GM23248 (cell line): ENCODE measurements around the gene ABHD16A. TPM values are rescaled to one million over a fixed set of nuclear protein-coding genes. Genes with fewer than 3 reads are reported as not detected.

Experiments used
- DNase-seq: peaks from one replicate; pipeline ENCODE4 v3.0.0-alpha.2; 2015
- H2AFZ ChIP-seq: fragments of 200-600 bp; sonication (generic); 2 replicates; pipeline ENCODE4 v1.6.1; 2016; ENCODE audit warnings: antibody characterized with exemption
- H3F3A ChIP-seq: fragments of 200-600 bp; sonication (generic); 2 replicates; pipeline ENCODE4 v1.6.1; 2016; ENCODE audit warnings: mild to moderate bottlenecking, antibody characterized with exemption, mixed run types; ENCODE audit not compliant: insufficient read depth
- H3K27ac ChIP-seq: fragments of 200-600 bp; sonication (generic); 2 replicates; pipeline ENCODE4 v1.5.1; 2016; ENCODE audit warnings: mild to moderate bottlenecking
- H3K27me3 ChIP-seq: fragments of 200-600 bp; sonication (generic); replicated peaks from 2 replicates; pipeline ENCODE4 v1.6.1; 2016; ENCODE audit warnings: mild to moderate bottlenecking; ENCODE audit not compliant: insufficient read depth
- H3K36me3 ChIP-seq: fragments of 200-600 bp; sonication (generic); 2 replicates; pipeline ENCODE4 v1.6.1; 2016; ENCODE audit warnings: low read depth, mild to moderate bottlenecking
- H3K4me1 ChIP-seq: fragments of 200-600 bp; sonication (generic); 2 replicates; pipeline ENCODE4 v1.6.1; 2016; ENCODE audit warnings: mild to moderate bottlenecking; ENCODE audit not compliant: insufficient read depth
- H3K4me2 ChIP-seq: fragments of 200-600 bp; sonication (generic); one replicate; pipeline ENCODE4 v1.6.1; 2016; ENCODE audit warnings: mild to moderate bottlenecking; ENCODE audit not compliant: unreplicated experiment
- H3K4me3 ChIP-seq: fragments of 200-600 bp; sonication (generic); 2 replicates; pipeline ENCODE4 v1.5.1; 2016; ENCODE audit warnings: mild to moderate bottlenecking
- H3K79me2 ChIP-seq: fragments of 200-600 bp; sonication (generic); 2 replicates; pipeline ENCODE4 v1.6.1; 2016; ENCODE audit warnings: mild to moderate bottlenecking; ENCODE audit not compliant: insufficient read depth
- H3K9ac ChIP-seq: fragments of 200-600 bp; sonication (generic); 2 replicates; pipeline ENCODE4 v1.6.1; 2016; ENCODE audit warnings: mild to moderate bottlenecking
- H3K9me2 ChIP-seq: fragments of 200-600 bp; sonication (generic); 2 replicates; pipeline ENCODE4 v1.6.1; 2016; ENCODE audit warnings: mixed run types, mild to moderate bottlenecking, moderate library complexity; ENCODE audit not compliant: insufficient read depth
- H3K9me3 ChIP-seq: fragments of 200-600 bp; sonication (generic); one replicate; pipeline ENCODE4 v1.6.1; 2017; ENCODE audit warnings: low read depth
- H4K20me1 ChIP-seq: fragments of 200-600 bp; sonication (generic); 2 replicates; pipeline ENCODE4 v1.6.0; 2016; ENCODE audit not compliant: insufficient read depth
- EZH2 ChIP-seq: fragments of 200-600 bp; sonication (generic); IDR thresholded peaks from 2 replicates; pipeline ENCODE4 v1.6.1; 2018; ENCODE audit warnings: antibody characterized with exemption, mild to moderate bottlenecking; ENCODE audit not compliant: insufficient read depth, poor library complexity, severe bottlenecking
- EZH2phosphoT487 ChIP-seq: fragments of 200-600 bp; sonication (generic); IDR thresholded peaks from 2 replicates; pipeline ENCODE4 v1.6.1; 2018; ENCODE audit warnings: antibody characterized with exemption, moderate library complexity, mild to moderate bottlenecking, low read depth; ENCODE audit not compliant: insufficient read depth
- WGBS, 2 experiments: methylation state at CpG; one replicate each; pipeline ENCODE4 v1.1.6; 2015 to 2017; ENCODE audit warnings: low lambda C conversion rate in 2 of 2, low coverage in 1 of 2; ENCODE audit errors: missing lambda C conversion rate in 2 of 2; 5-methylcytosine and 5-hydroxymethylcytosine counted together
- in situ Hi-C: fragments of 300-500 bp; cut with MboI; formaldehyde crosslinking; loops from 2 replicates; pipeline ENCODE4 v1.15.0; 2020
- polyA plus RNA-seq: library from polyadenylated mRNA; unstranded; fragments of >200 nt; fragmentation: Nextera tagmentation; extraction: Ambion mirVana; gene quantifications from 2 replicates; pipeline ENCODE4 v1.2.1, GENCODE V29; 2016
- total RNA-seq: library from RNA; depleted of rRNA; stranded (reverse); fragments of >200 nt; shearing (Covaris generic); gene quantifications from 2 replicates; pipeline ENCODE4 v1.2.3, GENCODE V29; 2014

The ABHD16A gene
- total and polyA plus RNA-seq, 2 experiments from 2014 or later: 48.0 to 54.0 TPM

DNA sequence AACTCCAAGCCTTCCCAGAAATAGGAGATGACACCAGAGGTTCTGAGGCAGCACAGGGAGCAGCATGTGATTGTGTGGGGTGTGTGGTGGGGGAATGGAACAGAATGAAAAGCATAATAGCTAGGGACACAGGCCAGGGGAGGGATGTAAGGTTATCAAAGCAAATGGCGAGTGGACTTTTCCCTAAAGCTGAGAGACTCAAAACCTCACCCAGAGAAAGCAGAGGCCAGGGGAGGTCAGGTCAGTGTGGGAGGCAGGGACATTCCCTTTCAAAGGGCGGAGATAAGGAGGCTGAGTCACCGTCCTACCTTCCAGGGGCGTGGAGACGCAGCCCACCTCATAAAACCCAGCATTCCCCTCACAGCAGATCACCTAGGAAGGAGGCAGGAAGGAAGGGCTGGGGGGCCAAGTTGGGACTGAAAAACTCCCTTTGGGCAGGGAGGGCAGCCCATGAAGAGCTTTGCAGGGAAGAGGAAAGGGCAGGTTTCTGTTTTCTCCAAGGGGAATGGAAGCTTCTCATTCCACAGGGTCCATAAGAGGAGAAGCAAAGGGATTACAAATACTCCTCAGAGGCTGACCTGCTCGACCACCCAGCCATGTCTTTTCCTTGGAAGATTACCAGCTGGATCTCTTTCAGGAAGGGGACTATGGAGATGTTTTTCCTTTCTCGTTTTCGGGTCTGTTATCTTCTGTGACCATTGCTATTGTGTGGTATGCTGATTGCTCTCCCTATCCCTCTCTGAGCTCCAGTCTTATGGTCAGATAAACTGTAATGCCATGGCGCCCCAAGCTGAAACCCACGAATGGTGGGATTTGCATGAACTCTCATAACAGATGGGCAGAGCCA, 12.7 kb downstream of the ABHD16A start:
- Histone ChIP-seq H3K9me3 (no peaks in the 10 kb centered on the region), H3K4me3 (no peak overlapping the region), H3K27ac (no peak overlapping the region), H3K36me3 (peaks cover 14% of the 10 kb centered on the region; the same call in 1 of the 2 replicates), H2AFZ (no peak overlapping the region), H3K4me1 (no peaks in the 10 kb centered on the region), H3F3A (no peaks in the 10 kb centered on the region), H4K20me1 (no peaks in the 10 kb centered on the region), H3K79me2 (no peaks in the 10 kb centered on the region), H3K9me2 (no peaks in the 10 kb centered on the region), H3K4me2 (no peak overlapping the region), H3K9ac (no peak overlapping the region), H3K27me3 (no peaks in the 10 kb centered on the region)
- DNase-seq: no peak
- in situ Hi-C loops: no loop called here
- no peak for TF ChIP-seq EZH2
- no peak for TF ChIP-seq EZH2phosphoT487
- WGBS, 2 experiments: 75 to 85% methylated on average over 10 of the region's 10 CpGs

DNA sequence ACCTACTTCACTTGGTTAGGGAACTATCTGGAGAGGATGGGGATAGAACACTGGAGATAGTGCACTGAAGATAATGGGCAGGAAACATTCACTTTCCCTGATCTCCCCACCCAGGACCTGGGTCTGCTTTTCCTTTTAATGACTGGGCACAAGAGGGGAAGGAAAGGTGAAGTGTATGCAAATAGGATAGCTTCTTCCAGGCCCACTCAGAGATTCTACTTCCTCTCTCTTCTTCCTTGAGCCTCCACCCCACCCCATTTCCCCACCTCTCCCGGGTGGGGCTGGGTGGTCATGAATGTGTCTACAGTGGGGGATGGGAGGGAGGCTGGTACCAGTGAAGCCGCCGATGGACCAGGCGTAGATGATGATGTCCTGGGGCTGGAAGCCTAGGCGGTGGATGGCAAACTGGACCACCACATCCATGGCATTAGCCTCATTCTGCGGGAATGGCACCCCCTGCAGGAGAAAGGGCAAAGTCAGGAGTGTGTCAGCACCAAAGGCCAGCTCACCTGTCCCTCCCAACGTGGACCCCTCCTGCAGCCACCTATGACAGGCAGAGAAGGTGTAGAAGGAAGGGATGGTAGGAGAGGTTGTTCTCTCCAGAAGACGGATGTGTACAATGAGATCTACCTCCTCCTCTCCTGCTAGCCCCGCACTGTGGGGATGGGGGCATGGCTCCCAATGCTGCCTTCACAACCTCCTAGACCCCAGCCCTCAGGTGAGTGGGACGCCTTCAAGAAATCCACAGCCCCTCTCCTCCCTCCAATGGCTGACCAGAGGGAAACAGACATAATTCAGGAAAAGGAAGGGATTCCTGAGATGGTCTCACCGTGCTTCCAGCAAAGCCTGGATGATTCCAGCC, 13.6 kb downstream of the ABHD16A start:
- Histone ChIP-seq H3K79me2 (no peaks in the 10 kb centered on the region), H3K9ac (no peak overlapping the region), H3K9me3 (no peaks in the 10 kb centered on the region), H4K20me1 (no peaks in the 10 kb centered on the region), H3K4me1 (no peaks in the 10 kb centered on the region), H3K4me2 (no peak overlapping the region), H3K27me3 (no peaks in the 10 kb centered on the region), H3K36me3 (peaks cover 9% of the 10 kb centered on the region; the same call in 1 of the 2 replicates), H3F3A (no peaks in the 10 kb centered on the region), H3K9me2 (no peaks in the 10 kb centered on the region), H3K27ac (no peak overlapping the region), H3K4me3 (no peak overlapping the region), H2AFZ (no peak overlapping the region)
- TF ChIP-seq EZH2: no peak
- no peak for TF ChIP-seq EZH2phosphoT487
- 89 to 92% methylated on average over 11 of the region's 11 CpGs for WGBS, 2 experiments
- peak; percentile 25 for DNase-seq
- in situ Hi-C loops: no loop called here

DNA sequence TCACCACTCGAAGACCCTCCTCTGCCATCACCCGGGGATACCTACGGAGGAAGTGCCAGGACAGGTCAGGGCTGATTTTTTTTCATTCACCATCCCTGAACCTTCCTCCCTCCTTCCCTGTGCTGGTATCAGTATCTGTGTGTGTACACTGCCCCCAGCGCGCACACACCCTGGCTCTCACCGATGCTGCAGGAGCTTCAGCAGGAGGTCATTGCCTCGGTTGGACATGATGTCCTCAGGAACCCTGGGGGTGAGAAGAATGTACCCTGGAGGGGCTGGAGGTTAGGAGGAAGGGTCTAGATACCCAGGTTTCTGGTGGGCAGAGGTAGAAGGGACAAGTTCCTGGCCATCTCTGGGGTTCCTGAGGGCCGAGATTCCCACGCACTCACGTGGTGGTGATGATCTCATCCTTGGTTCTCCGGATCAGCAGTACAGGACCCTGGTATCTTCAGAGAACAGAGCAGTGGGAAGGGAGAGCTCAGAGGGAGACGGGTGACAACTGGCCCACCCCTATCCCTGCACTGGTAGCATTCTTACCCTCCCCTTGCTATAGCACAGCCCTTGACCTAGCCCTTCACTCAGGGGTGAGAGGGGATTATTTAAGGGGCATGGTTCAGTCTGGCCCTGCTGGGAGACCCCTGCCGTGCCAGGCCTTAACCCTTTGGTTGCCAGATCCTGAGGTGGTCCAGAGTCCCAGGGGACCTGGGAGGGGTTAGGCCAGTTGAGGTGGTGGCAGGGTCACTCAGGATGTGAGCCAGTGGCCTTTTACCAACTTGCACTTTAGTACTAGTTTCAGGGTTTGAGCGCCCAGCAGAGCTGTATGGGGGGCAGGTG, 15.0 kb downstream of the ABHD16A start:
- in situ Hi-C loops: no loop called here
- Histone ChIP-seq H3K27me3 (no peaks in the 10 kb centered on the region), H3K36me3 (peaks cover 9% of the 10 kb centered on the region; the same call in 1 of the 2 replicates), H2AFZ (no peak overlapping the region), H3K4me2 (no peak overlapping the region), H3K79me2 (no peaks in the 10 kb centered on the region), H3K4me1 (no peaks in the 10 kb centered on the region), H3K4me3 (no peak overlapping the region), H3K9me2 (no peaks in the 10 kb centered on the region), H3F3A (no peaks in the 10 kb centered on the region), H3K9ac (no peak overlapping the region), H3K27ac (no peak overlapping the region), H3K9me3 (no peaks in the 10 kb centered on the region), H4K20me1 (no peaks in the 10 kb centered on the region)
- DNase-seq: no peak
- 76 to 85% methylated on average over 13 to 14 of the region's 14 CpGs for WGBS, 2 experiments
- TF ChIP-seq EZH2phosphoT487 (no peak), EZH2 (no peak)

DNA sequence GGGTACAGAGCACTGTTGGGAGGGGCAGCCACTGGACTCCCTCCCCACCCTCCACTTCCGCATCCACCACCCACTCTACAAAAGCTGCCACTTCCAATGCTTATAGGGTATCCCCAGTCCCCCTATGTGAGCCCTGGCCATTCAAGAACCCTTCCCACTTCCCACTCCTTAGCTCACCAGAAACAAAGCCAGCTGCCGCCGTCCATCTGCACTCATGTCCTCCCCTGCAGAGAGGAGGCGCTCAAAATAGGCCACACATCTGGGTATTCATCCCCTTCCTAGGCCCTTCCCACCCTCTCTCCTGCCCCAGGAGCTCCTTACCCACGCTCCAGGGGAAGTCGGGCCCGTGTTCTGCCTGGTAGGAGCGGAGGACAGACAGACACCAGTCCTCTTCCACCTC, 15.8 kb downstream of the ABHD16A start:
- Histone ChIP-seq H3K4me1 (no peaks in the 10 kb centered on the region), H3K4me2 (no peak overlapping the region), H2AFZ (no peak overlapping the region), H3K9ac (no peak overlapping the region), H3K27ac (no peak overlapping the region), H3K9me3 (no peaks in the 10 kb centered on the region), H3K27me3 (no peaks in the 10 kb centered on the region), H3F3A (peaks cover under 1% of the 10 kb centered on the region; the same call in 1 of the 2 replicates), H3K9me2 (no peaks in the 10 kb centered on the region), H3K4me3 (no peak overlapping the region), H4K20me1 (no peaks in the 10 kb centered on the region), H3K79me2 (no peaks in the 10 kb centered on the region), H3K36me3 (peaks cover 9% of the 10 kb centered on the region; the same call in 1 of the 2 replicates)
- in situ Hi-C loops: no loop called here
- 80 to 81% methylated on average over 7 to 8 of the region's 8 CpGs for WGBS, 2 experiments
- TF ChIP-seq EZH2phosphoT487 (no peak), EZH2 (no peak)
- DNase-seq: no peak
